Dendritic cell treated with granulocyte-macrophage colony-stimulating factor and Interleukin-4, amounts not matched to agents 40 ng/mL and 50 ng/mL, for 4 days (primary cell): ENCODE measurements around the gene SPRN.
"Not testable (repeated sequence)": the region's sequence is repeated elsewhere in the genome, so short reads cannot be mapped to it uniquely, and the experiment has no call there.

Experiments used
- H3K27ac Mint-ChIP-seq: one replicate; pipeline ENCODE4 v1.8.0; 2022; ENCODE audit warnings: mild to moderate bottlenecking, mixed read lengths
- H3K27me3 Mint-ChIP-seq: one replicate; pipeline ENCODE4 v1.8.0; 2022; ENCODE audit warnings: mild to moderate bottlenecking, mixed read lengths
- H3K36me3 Mint-ChIP-seq: one replicate; pipeline ENCODE4 v1.8.0; 2022; ENCODE audit warnings: low read depth, mixed read lengths
- H3K4me1 Mint-ChIP-seq: one replicate; pipeline ENCODE4 v1.8.0; 2022; ENCODE audit warnings: low read depth, mixed read lengths
- H3K4me3 Mint-ChIP-seq: one replicate; pipeline ENCODE4 v1.8.0; 2022; ENCODE audit warnings: mild to moderate bottlenecking, moderate library complexity, mixed read lengths
- H3K9me3 Mint-ChIP-seq: one replicate; pipeline ENCODE4 v1.8.0; 2022; ENCODE audit warnings: mixed read lengths
- intact Hi-C: fragments of 100-400 bp; cut with micrococcal nuclease; formaldehyde crosslinking; loops from one replicate; pipeline ENCODE4 v1.15.0; 2022

The SPRN gene

DNA sequence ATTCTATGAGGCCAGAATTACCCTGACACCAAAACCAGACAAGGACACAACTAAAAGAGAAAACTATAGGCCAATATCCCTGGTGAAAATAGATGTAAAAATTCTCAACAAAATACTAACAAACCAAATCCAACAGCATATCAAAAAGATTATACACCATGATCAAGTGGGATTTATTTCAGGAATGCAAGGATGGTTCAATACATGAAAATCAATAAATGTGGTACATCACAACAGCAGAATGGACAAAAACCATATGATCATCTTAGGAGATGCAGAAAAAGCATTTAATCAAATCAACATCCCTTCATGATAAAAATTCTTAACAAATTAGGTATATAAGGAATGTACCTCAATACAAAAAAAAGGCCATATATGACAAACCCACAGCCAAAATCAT lies 23.7 kb upstream of the SPRN start:
- intact Hi-C loops: no loop called here
- H3K9me3 Mint-ChIP-seq: peaks cover 47% of the 10 kb centered on the region
- H3K27me3 Mint-ChIP-seq: peaks cover 15% of the 10 kb centered on the region

DNA sequence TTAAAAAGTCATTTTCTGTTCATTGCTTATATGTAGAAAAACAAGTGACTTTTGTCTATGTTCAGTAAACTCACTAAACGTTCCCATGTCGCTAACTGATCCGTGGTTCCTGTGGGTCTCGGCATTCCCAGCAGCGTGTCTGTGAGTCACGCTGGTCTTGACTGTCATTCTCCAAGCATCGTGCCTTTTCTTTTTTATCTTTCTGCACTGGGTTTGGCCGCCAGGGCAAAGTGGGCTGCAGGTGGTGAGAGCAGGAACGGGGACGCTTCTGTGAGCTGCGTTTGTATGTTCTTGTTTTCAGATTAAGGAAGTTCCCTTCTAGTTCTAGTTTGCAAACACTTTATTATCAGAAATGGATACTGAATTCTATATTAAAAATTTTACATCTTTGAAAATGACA lies 22.6 kb upstream of the SPRN start:
- intact Hi-C loops: no loop called here
- H3K4me3 Mint-ChIP-seq: no peak overlapping the region
- H3K9me3 Mint-ChIP-seq: peaks cover 47% of the 10 kb centered on the region
- no peaks in the 10 kb centered on the region for H3K36me3 Mint-ChIP-seq
- H3K27ac Mint-ChIP-seq: no peak overlapping the region
- peaks cover 15% of the 10 kb centered on the region for H3K27me3 Mint-ChIP-seq
- peaks cover 11% of the 10 kb centered on the region for H3K4me1 Mint-ChIP-seq

More for the DNA sequence above, 23.7 kb upstream of the SPRN start:
- Mint-ChIP-seq H3K4me1 (peaks cover under 1% of the 10 kb centered on the region), H3K36me3 (no peaks in the 10 kb centered on the region), H3K27ac (no peak overlapping the region), H3K4me3 (no peak overlapping the region)

GRCh38 chr10:133445751-133446708 lies 21.6 kb upstream of the SPRN start:
- intact Hi-C loops: no loop called here
- H3K9me3 Mint-ChIP-seq: peaks cover 47% of the 10 kb centered on the region
- no peak overlapping the region for H3K27ac Mint-ChIP-seq

GRCh38 chr10:133445268-133445732 lies 20.9 kb upstream of the SPRN start:
- Mint-ChIP-seq H3K4me3 (no peak overlapping the region), H3K36me3 (no peaks in the 10 kb centered on the region), H3K4me1 (peaks cover 11% of the 10 kb centered on the region), H3K27ac (no peak overlapping the region), H3K9me3 (peaks cover 47% of the 10 kb centered on the region), H3K27me3 (peaks cover 15% of the 10 kb centered on the region)
- intact Hi-C loops: no loop called here

More at GRCh38 chr10:133445751-133446708, 21.6 kb upstream of the SPRN start:
- H3K36me3 Mint-ChIP-seq: no peaks in the 10 kb centered on the region
- peaks cover 11% of the 10 kb centered on the region for H3K4me1 Mint-ChIP-seq
- peaks cover 17% of the 10 kb centered on the region for H3K27me3 Mint-ChIP-seq
- no peak overlapping the region for H3K4me3 Mint-ChIP-seq

DNA sequence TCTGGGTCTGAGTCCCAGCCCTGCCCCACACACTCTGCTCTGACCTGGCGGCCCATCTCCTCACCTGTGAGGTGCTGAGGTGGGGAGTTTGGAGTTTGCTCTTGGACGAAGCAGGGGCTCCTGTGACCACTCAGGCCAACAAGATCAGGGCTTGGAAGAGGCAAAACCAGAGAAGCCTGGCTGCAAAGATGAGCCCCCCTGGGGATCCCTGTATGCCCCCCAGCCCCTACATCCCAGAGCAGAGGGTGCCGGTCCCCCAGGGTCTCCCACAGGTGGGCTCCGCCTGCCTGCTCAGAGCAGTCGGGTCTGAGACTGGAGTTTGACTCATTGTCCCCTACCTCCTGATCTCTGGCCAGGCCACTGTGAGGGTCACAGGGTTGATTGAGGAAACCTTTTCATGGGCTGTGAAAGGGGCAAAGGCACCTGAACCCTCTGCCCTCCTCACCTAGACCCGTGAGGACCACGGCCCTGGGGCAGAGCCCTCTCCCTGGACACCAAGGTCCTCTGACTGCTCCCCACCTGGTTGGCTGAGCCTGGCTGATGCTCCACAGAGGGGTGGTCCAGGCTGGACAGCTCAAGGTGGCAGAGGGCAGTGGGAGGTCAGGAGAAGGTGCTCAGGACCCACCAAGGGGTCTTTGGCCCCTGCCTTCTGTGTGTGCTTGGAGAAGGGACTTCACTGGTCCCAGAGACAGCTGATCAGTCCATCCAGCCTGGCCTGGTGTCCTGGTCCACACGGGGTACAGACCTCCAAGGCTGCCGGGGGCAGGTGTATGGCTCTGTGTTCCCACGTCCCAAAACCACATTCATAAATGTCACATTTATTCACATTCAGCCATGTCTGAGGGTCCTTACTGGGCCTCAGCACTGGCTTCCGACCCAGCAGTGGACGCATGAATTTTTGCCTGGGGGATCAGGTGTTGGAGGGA lies 20.2 kb upstream of the SPRN start:
- Mint-ChIP-seq H3K36me3 (no peaks in the 10 kb centered on the region), H3K9me3 (peaks cover 47% of the 10 kb centered on the region), H3K27ac (no peak overlapping the region), H3K4me1 (peaks cover 11% of the 10 kb centered on the region), H3K4me3 (no peak overlapping the region), H3K27me3 (peaks cover 15% of the 10 kb centered on the region)
- intact Hi-C loops: loop anchor here (5.0 kb wide), 1 partner anchor 128 kb away; no protein-coding TSS in a partner anchor

DNA sequence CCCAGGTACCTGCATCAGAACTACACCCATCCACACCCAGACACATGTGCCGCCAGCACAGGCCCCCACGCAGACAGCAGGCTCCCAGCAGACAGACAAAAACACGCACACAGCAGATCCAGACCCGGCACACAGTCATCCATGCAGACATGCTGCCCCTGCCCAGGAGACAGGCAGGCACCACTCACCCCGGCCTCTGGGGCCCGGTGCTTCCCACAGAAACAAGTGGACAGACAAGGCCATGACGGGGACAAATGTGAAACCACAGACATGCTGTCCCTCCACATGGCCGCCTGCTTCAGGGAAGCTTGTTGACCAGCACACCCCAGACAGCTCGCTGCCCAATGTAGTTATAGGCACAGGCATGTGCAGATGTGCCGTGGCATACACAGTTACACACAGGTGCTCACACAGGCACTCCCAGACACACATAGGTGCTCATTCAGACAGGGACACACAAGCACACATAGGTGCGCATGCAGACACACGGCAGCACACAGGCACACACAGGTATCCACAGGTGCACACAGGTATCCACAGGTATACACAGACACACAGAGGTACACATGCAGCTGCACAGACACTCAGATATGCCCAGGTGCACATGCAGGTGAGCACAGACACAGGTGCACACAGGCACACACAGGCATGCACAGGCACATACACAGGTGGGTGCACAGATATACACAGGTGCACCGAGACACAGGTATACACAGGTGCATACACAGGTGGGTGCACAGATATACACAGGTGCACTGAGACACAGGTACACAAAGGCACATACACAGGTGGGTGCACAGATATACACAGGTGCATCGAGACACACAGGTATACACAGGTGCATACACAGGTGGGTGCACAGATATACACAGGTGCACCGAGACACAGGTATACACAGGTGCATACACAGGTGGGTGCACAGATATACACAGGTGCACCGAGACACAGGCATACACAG lies 18.8 kb upstream of the SPRN start:
- Mint-ChIP-seq H3K9me3 (peaks cover 34% of the 10 kb centered on the region), H3K4me1 (peaks cover 11% of the 10 kb centered on the region), H3K36me3 (no peaks in the 10 kb centered on the region), H3K27ac (no peak overlapping the region), H3K27me3 (peaks cover 15% of the 10 kb centered on the region), H3K4me3 (no peak overlapping the region)
- intact Hi-C loops: loop anchor here (5.0 kb wide), 1 partner anchor 129 kb away; no protein-coding TSS in a partner anchor

- intact Hi-C loops: loop anchor here (5.0 kb wide), 1 partner anchor 130 kb away; no protein-coding TSS in a partner anchor
- no peaks in the 10 kb centered on the region for H3K36me3 Mint-ChIP-seq
- H3K9me3 Mint-ChIP-seq: peaks cover 25% of the 10 kb centered on the region
- no peak overlapping the region for H3K4me3 Mint-ChIP-seq
- H3K4me1 Mint-ChIP-seq: peaks cover 11% of the 10 kb centered on the region
- no peak overlapping the region for H3K27ac Mint-ChIP-seq
- H3K27me3 Mint-ChIP-seq: peaks cover 15% of the 10 kb centered on the region
Measured at GRCh38 chr10:133442191-133442966, 18.0 kb upstream of the SPRN start.

DNA sequence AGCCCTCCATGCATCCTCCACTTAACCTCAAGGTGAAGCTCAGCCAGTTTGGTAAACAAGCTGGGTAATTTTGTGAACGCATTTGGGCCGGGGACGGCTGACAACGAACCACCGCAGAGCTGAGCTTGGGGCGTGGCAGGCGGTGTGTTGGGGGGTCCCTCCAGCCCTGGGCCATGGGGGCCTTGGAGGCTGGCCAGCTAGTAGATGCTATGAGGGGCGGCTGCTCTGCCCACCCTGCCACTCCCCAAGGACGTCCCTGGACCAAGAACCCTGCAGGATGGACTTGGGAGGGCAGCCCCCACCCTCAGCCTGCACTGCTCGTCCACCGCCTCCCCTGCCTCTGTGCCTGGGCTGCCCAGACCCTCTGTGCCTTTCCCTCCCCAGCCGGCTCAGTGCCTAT lies 17.4 kb upstream of the SPRN start:
- no peak overlapping the region for H3K4me3 Mint-ChIP-seq
- H3K27me3 Mint-ChIP-seq: peaks cover 15% of the 10 kb centered on the region
- intact Hi-C loops: loop anchor here (5.0 kb wide), 1 partner anchor 131 kb away; no protein-coding TSS in a partner anchor
- peaks cover 19% of the 10 kb centered on the region for H3K9me3 Mint-ChIP-seq
- no peak overlapping the region for H3K27ac Mint-ChIP-seq
- peaks cover 11% of the 10 kb centered on the region for H3K4me1 Mint-ChIP-seq
- no peaks in the 10 kb centered on the region for H3K36me3 Mint-ChIP-seq

DNA sequence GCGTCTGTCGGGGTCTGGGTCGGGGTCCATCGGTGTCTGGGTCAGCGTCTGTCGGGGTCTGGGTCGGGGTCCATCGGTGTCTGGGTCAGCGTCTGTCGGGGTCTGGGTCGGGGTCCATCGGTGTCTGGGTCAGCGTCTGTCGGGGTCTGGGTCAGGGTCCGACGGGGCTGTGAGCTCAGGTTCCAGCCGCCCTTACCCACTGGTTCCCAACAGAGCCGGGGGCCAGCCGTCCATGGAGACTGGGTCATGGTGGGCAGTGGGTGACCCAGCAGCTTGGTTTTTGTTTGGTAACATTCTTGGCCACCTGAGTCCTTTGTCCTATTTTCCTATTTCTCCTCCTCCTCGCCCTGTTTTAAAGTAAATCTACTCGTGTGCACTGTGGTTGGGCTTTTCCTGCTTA lies 16.9 kb upstream of the SPRN start:
- peaks cover 11% of the 10 kb centered on the region for H3K4me1 Mint-ChIP-seq
- not testable (repeated sequence) for H3K4me3 Mint-ChIP-seq, H3K27ac Mint-ChIP-seq, H3K36me3 Mint-ChIP-seq
- peaks cover 15% of the 10 kb centered on the region for H3K9me3 Mint-ChIP-seq
- intact Hi-C loops: loop anchor here (5.0 kb wide), 1 partner anchor 131 kb away; no protein-coding TSS in a partner anchor
- peaks cover 14% of the 10 kb centered on the region for H3K27me3 Mint-ChIP-seq

DNA sequence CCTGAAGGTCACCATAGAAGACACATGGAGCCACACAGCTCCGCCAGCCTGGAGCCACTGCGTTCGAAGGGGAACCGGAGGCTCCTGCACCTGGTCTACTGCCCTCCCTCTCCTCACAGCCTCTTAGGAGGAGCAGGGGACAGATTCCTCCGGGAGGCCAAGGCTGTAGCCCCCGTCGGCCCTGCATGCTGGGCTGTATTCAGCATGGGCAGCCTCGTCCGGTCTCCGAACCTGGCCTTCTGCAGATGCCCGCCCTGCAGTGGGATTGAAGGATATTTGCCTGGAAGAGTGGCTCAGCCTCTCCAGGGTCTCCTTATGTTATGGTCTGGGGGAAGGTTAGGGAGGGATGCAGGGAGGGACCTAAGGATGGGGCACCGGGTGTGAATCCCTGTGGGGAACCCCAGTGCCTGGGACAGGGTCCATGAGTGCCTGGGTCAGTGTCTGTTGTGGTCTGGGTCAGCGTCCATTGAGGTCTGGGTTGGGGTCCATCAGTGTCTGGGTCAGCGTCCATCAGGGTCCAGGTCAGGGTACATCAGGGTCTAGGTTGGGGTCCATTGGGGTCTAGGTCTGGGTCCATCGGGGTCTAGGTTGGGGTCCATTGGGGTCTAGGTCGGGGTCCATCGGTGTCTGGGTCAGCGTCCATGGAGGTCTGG lies 16.3 kb upstream of the SPRN start:
- intact Hi-C loops: loop anchor here (5.0 kb wide), 1 partner anchor 132 kb away; no protein-coding TSS in a partner anchor
- H3K4me3 Mint-ChIP-seq: no peak overlapping the region
- peaks cover 16% of the 10 kb centered on the region for H3K27me3 Mint-ChIP-seq
- H3K9me3 Mint-ChIP-seq: peaks cover 11% of the 10 kb centered on the region
- H3K36me3 Mint-ChIP-seq: no peaks in the 10 kb centered on the region
- no peak overlapping the region for H3K27ac Mint-ChIP-seq
- H3K4me1 Mint-ChIP-seq: peaks cover 11% of the 10 kb centered on the region

DNA sequence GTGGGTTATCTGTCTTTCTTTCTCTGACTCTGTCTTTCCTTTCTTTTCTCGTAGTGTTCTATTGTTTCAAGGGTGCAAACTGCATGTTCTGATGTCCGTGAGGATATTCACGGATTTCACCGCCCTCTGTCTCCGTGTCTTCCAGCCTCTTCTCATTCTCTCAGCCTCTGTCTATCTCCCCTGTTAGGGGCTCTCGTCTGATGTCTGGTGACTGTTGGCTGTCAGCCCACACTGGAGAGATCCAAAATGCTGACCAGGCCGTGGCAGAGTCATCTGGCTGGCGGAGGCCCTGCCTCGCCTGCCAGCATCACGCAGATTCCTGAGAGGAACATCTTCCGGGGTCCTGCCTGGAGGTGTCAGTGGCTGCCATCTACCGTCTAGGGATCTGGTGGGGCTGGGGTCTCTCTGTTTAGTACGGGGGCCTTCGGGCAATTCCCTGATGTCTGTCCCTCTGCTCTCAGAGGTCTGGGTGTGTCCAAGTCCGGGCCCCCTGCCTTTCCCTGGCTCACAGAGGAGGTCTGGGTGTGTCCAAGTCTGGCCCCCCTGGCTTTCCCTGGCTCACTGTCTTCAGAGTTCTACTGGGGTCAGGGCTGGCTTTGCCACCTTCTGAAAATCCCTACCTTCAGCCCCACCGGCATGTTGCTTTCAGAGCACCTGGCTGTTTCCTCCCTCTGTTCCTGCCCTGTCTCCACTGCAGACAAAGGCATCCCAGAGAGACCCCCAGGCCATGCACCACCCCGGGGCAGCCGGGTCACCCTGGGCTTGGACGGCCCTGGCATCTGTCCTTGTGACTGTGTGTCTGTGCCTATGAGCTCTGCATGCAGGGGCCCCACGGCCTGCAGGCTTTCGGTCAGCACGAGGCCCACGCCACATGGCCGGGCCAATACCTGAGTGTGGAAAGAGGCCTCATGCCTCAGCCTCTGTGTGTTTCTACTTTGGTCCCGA lies 15.4 kb upstream of the SPRN start:
- no peak overlapping the region for H3K4me3 Mint-ChIP-seq
- peaks cover 11% of the 10 kb centered on the region for H3K4me1 Mint-ChIP-seq
- H3K27ac Mint-ChIP-seq: no peak overlapping the region
- H3K27me3 Mint-ChIP-seq: peaks cover 11% of the 10 kb centered on the region
- H3K9me3 Mint-ChIP-seq: peaks cover 2% of the 10 kb centered on the region
- intact Hi-C loops: loop anchor here (5.0 kb wide), 1 partner anchor 133 kb away; no protein-coding TSS in a partner anchor
- H3K36me3 Mint-ChIP-seq: no peaks in the 10 kb centered on the region
